GM18519 (cell line): ENCODE measurements around the gene BIVM.

Experiments
- ATAC-seq: cut with Tn5 transposase; IDR thresholded peaks from one replicate; pipeline ENCODE4 v1.9.1; 2021; ENCODE audit warnings: mild to moderate bottlenecking, moderate library complexity; ENCODE audit not compliant: unreplicated experiment, low FRiP score

BIVM gene

GRCh38 chr13:102784483-102784882 lies 14.4 kb upstream of the BIVM start:
- no peak for ATAC-seq

- ATAC-seq, result no peak
Measured at GRCh38 chr13:102788683-102789082, 10.2 kb upstream of the BIVM start.

GRCh38 chr13:102792396-102792795 lies 6.5 kb upstream of the BIVM start:
- no peak for ATAC-seq

GRCh38 chr13:102793611-102794355 lies 5.1 kb upstream of the BIVM start:
- ATAC-seq, result no peak

- peak; percentile 0 for ATAC-seq
Measured at GRCh38 chr13:102799426-102800144, 666 bp downstream of the BIVM start.

- ATAC-seq, result peak; percentile 66
Measured at GRCh38 chr13:102800145-102801041, 1.5 kb downstream of the BIVM start.

GRCh38 chr13:102805680-102806079 lies 6.8 kb downstream of the BIVM start:
- ATAC-seq, result no peak

- no peak for ATAC-seq
Measured at GRCh38 chr13:102807699-102808098, 8.8 kb downstream of the BIVM start.

- no peak for ATAC-seq
Measured at GRCh38 chr13:102812611-102813287, 13.8 kb downstream of the BIVM start.

GRCh38 chr13:102814025-102814607 lies 15.2 kb downstream of the BIVM start:
- no peak for ATAC-seq

GRCh38 chr13:102814793-102815192 lies 15.9 kb downstream of the BIVM start:
- ATAC-seq, result no peak

- no peak for ATAC-seq
Measured at GRCh38 chr13:102815788-102816187, 16.9 kb downstream of the BIVM start.

- no peak for ATAC-seq
Measured at GRCh38 chr13:102816708-102817107, 17.8 kb downstream of the BIVM start.

- ATAC-seq, result no peak
Measured at GRCh38 chr13:102817241-102817640, 18.3 kb downstream of the BIVM start.

- ATAC-seq, result no peak
Measured at GRCh38 chr13:102817907-102818306, 19.0 kb downstream of the BIVM start.

GRCh38 chr13:102825400-102825799 lies 26.5 kb downstream of the BIVM start:
- ATAC-seq, result no peak

- ATAC-seq, result no peak
Measured at GRCh38 chr13:102825921-102826706, 27.2 kb downstream of the BIVM start.

- ATAC-seq, result no peak
Measured at GRCh38 chr13:102830646-102831045, 31.7 kb downstream of the BIVM start.

GRCh38 chr13:102836471-102836870 lies 37.6 kb downstream of the BIVM start:
- ATAC-seq, result no peak
